Measurements from ENCODE around the gene LSG1.

DNA sequence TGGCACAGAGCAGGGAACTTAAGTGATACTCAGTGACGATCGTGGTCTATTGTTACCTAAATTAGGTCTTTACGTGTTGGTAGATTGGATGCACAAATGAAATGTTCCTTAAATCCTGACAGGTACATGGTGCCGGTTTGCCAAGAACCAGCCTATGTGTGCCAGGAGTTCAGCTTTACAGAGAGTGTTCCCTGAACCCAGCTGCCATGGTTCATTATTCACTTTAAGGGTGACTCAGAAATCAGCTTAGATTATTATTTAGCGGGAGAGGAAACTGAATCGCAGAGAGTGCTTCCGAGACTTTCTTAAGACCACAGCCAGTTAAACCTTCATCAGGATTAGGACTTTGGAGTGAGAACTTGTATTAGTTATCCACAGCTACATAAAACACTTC, 35.2 kb upstream of the LSG1 start:
- TF ChIP-seq, protein P1, sequence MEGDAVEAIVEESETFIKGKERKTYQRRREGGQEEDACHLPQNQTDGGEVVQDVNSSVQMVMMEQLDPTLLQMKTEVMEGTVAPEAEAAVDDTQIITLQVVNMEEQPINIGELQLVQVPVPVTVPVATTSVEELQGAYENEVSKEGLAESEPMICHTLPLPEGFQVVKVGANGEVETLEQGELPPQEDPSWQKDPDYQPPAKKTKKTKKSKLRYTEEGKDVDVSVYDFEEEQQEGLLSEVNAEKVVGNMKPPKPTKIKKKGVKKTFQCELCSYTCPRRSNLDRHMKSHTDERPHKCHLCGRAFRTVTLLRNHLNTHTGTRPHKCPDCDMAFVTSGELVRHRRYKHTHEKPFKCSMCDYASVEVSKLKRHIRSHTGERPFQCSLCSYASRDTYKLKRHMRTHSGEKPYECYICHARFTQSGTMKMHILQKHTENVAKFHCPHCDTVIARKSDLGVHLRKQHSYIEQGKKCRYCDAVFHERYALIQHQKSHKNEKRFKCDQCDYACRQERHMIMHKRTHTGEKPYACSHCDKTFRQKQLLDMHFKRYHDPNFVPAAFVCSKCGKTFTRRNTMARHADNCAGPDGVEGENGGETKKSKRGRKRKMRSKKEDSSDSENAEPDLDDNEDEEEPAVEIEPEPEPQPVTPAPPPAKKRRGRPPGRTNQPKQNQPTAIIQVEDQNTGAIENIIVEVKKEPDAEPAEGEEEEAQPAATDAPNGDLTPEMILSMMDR (IDR thresholded peaks at IDR 0.05): no peak
- no peak for TF ChIP-seq POLR2A (IDR thresholded peaks at IDR 0.05)
